Measurements from ENCODE around the gene DNAJC30.

Gene DNAJC30

GRCh38 chr7:73696372-73696771, 13.1 kb upstream of the DNAJC30 start:
- no peak for TF ChIP-seq CTCF (IDR thresholded peaks at IDR 0.05; ENCODE audit: low read length, missing control alignments)
- no peak for DNase-seq (ENCODE audit: low read depth)
- no peak overlapping the region for H3K4me3 ChIP-seq (replicated peaks; ENCODE audit: low read depth, low read length)

GRCh38 chr7:73690646-73691045, 7.4 kb upstream of the DNAJC30 start:
- no peak for DNase-seq (ENCODE audit: low read depth)
- TF ChIP-seq CTCF (IDR thresholded peaks at IDR 0.05; ENCODE audit: low read length, missing control alignments), result no peak
- no peak overlapping the region for H3K4me3 ChIP-seq (replicated peaks; ENCODE audit: low read depth, low read length)

- TF ChIP-seq CTCF (IDR thresholded peaks at IDR 0.05; ENCODE audit: low read length, missing control alignments), result no peak
These were observed 5.0 kb upstream of the DNAJC30 start for GRCh38 chr7:73688288-73688687.

GRCh38 chr7:73685311-73685710, 2.1 kb upstream of the DNAJC30 start:
- TF ChIP-seq CTCF (IDR thresholded peaks at IDR 0.05; ENCODE audit: low read length, missing control alignments), result no peak
- H3K4me3 ChIP-seq (replicated peaks; ENCODE audit: low read depth, low read length), result no peak overlapping the region
- DNase-seq (ENCODE audit: low read depth), result no peak

More at GRCh38 chr7:73688288-73688687, 5.0 kb upstream of the DNAJC30 start:
- no peak overlapping the region for H3K4me3 ChIP-seq (replicated peaks; ENCODE audit: low read depth, low read length)
- no peak for DNase-seq (ENCODE audit: low read depth)

GRCh38 chr7:73683788-73684693, 788 bp upstream of the DNAJC30 start:
- peak overlapping the region; percentile 82 for H3K4me3 ChIP-seq (replicated peaks; ENCODE audit: low read depth, low read length)
- TF ChIP-seq CTCF (IDR thresholded peaks at IDR 0.05; ENCODE audit: low read length, missing control alignments), result no peak
- DNase-seq (ENCODE audit: low read depth), result no peak

GRCh38 chr7:73682745-73683055, 553 bp downstream of the DNAJC30 start:
- H3K4me3 ChIP-seq (replicated peaks; ENCODE audit: low read depth, low read length), result peak overlapping the region; percentile 82
- TF ChIP-seq CTCF (IDR thresholded peaks at IDR 0.05; ENCODE audit: low read length, missing control alignments), result no peak
- no peak for DNase-seq (ENCODE audit: low read depth)

GRCh38 chr7:73681031-73681430, 2.2 kb downstream of the DNAJC30 start:
- no peak for TF ChIP-seq CTCF (IDR thresholded peaks at IDR 0.05; ENCODE audit: low read length, missing control alignments)
- DNase-seq (ENCODE audit: low read depth), result peak; percentile 22
- H3K4me3 ChIP-seq (replicated peaks; ENCODE audit: low read depth, low read length), result peak overlapping the region; percentile 12

Data from fibroblast of pulmonary artery (primary cell).